MM.1S (cell line): ENCODE measurements around the gene ENOX2.

Experiments used
- EZH2 ChIP-seq: fragments of 300-600 bp; sonication (generic); optimal IDR thresholded peaks from 2 replicates; pipeline ENCODE3; 2017; ENCODE audit warnings: low read depth, mild to moderate bottlenecking, antibody characterized with exemption, low read length, mixed read lengths
- EZH2phosphoT487 ChIP-seq: fragments of 300-600 bp; sonication (generic); IDR thresholded peaks from 2 replicates; pipeline ENCODE4 v1.6.1; 2018; ENCODE audit warnings: antibody characterized with exemption, low read length
- TF ChIP-seq, protein P1 (sequence below): fragments of 300-600 bp; sonication (generic); IDR thresholded peaks from 2 replicates; pipeline ENCODE4 v1.5.1; 2016; ENCODE audit warnings: antibody characterized with exemption, low read length, mixed read lengths

DNA sequence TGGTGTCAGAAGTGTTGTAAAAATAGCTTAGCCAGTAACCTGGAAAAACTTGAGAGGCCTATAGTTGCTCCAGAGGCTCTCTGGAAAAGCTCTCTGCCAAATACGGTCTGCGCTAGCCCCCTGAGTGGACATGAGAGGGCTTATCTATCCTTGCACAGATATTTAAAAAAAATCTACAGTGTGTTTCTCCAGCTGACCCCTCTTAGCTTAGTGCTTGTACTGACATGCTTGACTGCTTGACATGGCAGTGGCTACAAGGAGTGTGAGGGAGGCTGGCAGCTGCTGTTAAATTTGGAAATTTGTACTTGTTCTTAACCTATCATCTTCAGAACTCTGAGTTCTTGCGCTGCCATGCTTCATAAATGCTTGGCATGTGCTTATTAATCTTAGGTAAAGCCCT lies 272.0 kb downstream of the ENOX2 start:
- TF ChIP-seq, protein P1, sequence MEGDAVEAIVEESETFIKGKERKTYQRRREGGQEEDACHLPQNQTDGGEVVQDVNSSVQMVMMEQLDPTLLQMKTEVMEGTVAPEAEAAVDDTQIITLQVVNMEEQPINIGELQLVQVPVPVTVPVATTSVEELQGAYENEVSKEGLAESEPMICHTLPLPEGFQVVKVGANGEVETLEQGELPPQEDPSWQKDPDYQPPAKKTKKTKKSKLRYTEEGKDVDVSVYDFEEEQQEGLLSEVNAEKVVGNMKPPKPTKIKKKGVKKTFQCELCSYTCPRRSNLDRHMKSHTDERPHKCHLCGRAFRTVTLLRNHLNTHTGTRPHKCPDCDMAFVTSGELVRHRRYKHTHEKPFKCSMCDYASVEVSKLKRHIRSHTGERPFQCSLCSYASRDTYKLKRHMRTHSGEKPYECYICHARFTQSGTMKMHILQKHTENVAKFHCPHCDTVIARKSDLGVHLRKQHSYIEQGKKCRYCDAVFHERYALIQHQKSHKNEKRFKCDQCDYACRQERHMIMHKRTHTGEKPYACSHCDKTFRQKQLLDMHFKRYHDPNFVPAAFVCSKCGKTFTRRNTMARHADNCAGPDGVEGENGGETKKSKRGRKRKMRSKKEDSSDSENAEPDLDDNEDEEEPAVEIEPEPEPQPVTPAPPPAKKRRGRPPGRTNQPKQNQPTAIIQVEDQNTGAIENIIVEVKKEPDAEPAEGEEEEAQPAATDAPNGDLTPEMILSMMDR, result no peak
- TF ChIP-seq EZH2 (no peak), EZH2phosphoT487 (no peak)
